H9 (cell line): Measurements from ENCODE around the gene MYNN. TPM values are rescaled to one million over a fixed set of nuclear protein-coding genes. Genes with fewer than 3 reads are reported as not detected.

Source experiments
- DNase-seq: peaks from one replicate; pipeline ENCODE4 v3.0.0-alpha.2; 2017
- H2AFZ ChIP-seq: one replicate; pipeline ENCODE4 v1.6.1; 2013; ENCODE audit warnings: mild to moderate bottlenecking, low read length, control low read depth, moderate library complexity
- H2AK5ac ChIP-seq: 2 replicates; pipeline ENCODE4 v1.6.1; 2013; ENCODE audit warnings: low read length, control low read depth, mixed read lengths; ENCODE audit not compliant: insufficient read length
- H2BK120ac ChIP-seq: one replicate; pipeline ENCODE4 v1.6.1; 2013; ENCODE audit warnings: low read depth, mild to moderate bottlenecking, low read length, control low read depth, inconsistent platforms; ENCODE audit not compliant: poor library complexity, severe bottlenecking
- H2BK12ac ChIP-seq: 2 replicates; pipeline ENCODE4 v1.6.1; 2013; ENCODE audit warnings: low read length, control low read depth, mixed read lengths, low read depth; ENCODE audit not compliant: insufficient read length
- H2BK15ac ChIP-seq: 2 replicates; pipeline ENCODE4 v1.6.1; 2013; ENCODE audit warnings: low read depth, low read length, control low read depth
- H2BK20ac ChIP-seq: one replicate; pipeline ENCODE4 v1.6.1; 2013; ENCODE audit warnings: low read depth, mild to moderate bottlenecking, low read length, control low read depth, inconsistent platforms; ENCODE audit not compliant: poor library complexity, severe bottlenecking
- H2BK5ac ChIP-seq: 2 replicates; pipeline ENCODE4 v1.6.1; 2013; ENCODE audit warnings: low read length, control low read depth, mixed read lengths; ENCODE audit not compliant: insufficient read length
- H3K14ac ChIP-seq: 2 replicates; pipeline ENCODE4 v1.6.1; 2013; ENCODE audit warnings: low read length, control low read depth; ENCODE audit not compliant: insufficient read depth
- H3K18ac ChIP-seq: 2 replicates; pipeline ENCODE4 v1.6.1; 2013; ENCODE audit warnings: low read depth, mild to moderate bottlenecking, mixed read lengths, low read length, control low read depth; ENCODE audit not compliant: insufficient read length
- H3K23ac ChIP-seq: 2 replicates; pipeline ENCODE4 v1.6.1; 2013; ENCODE audit warnings: low read length, control low read depth, mixed read lengths, low read depth; ENCODE audit not compliant: insufficient read length
- H3K23me2 ChIP-seq: 2 replicates; pipeline ENCODE4 v1.6.1; 2013; ENCODE audit warnings: low read depth, mild to moderate bottlenecking, mixed read lengths, low read length, control low read depth; ENCODE audit not compliant: insufficient read length, poor library complexity, severe bottlenecking
- H3K27ac ChIP-seq: 2 replicates; pipeline ENCODE4 v1.5.1; 2013; ENCODE audit warnings: low read length, control low read depth, mixed read lengths, low read depth; ENCODE audit not compliant: insufficient read length
- H3K27me3 ChIP-seq: 2 replicates; pipeline ENCODE4 v1.6.1; 2013; ENCODE audit warnings: low read length, control low read depth, inconsistent platforms; ENCODE audit not compliant: insufficient read depth
- H3K4ac ChIP-seq: 2 replicates; pipeline ENCODE4 v1.6.1; 2013; ENCODE audit warnings: low read depth, mild to moderate bottlenecking, control low read depth, inconsistent platforms, low read length, moderate library complexity
- H3K4me1 ChIP-seq: 2 replicates; pipeline ENCODE4 v1.6.1; 2013; ENCODE audit warnings: low read length, control low read depth, inconsistent platforms; ENCODE audit not compliant: insufficient read depth
- H3K4me2 ChIP-seq: 2 replicates; pipeline ENCODE4 v1.6.1; 2013; ENCODE audit warnings: low read length, control low read depth, mixed read lengths; ENCODE audit not compliant: insufficient read length, insufficient read depth
- H3K56ac ChIP-seq: 2 replicates; pipeline ENCODE4 v1.6.1; 2013; ENCODE audit warnings: low read depth, mild to moderate bottlenecking, mixed read lengths, low read length, control low read depth; ENCODE audit not compliant: insufficient read length
- H3K79me1 ChIP-seq: 2 replicates; pipeline ENCODE4 v1.6.1; 2013; ENCODE audit warnings: low read depth, mild to moderate bottlenecking, moderate library complexity, low read length, control low read depth, inconsistent platforms; ENCODE audit not compliant: insufficient read depth, poor library complexity, severe bottlenecking
- H3K79me2 ChIP-seq: 2 replicates; pipeline ENCODE4 v1.6.1; 2013; ENCODE audit warnings: low read length, control low read depth, inconsistent platforms; ENCODE audit not compliant: insufficient read depth
- H3K9ac ChIP-seq: 2 replicates; pipeline ENCODE4 v1.6.1; 2013; ENCODE audit warnings: low read length, control low read depth, mixed read lengths; ENCODE audit not compliant: insufficient read length; ENCODE audit errors: extremely low read depth
- H3K9me3 ChIP-seq: one replicate; pipeline ENCODE4 v1.6.1; 2013; ENCODE audit warnings: low read depth, low read length, inconsistent platforms; ENCODE audit not compliant: control insufficient read depth
- H3T11ph ChIP-seq: one replicate; pipeline ENCODE4 v1.6.1; 2013; ENCODE audit warnings: mild to moderate bottlenecking, low read length, control low read depth, inconsistent platforms
- H4K20me1 ChIP-seq: one replicate; pipeline ENCODE4 v1.6.1; 2013; ENCODE audit not compliant: control insufficient read depth, insufficient read length, insufficient read depth
- H4K5ac ChIP-seq: 2 replicates; pipeline ENCODE4 v1.6.1; 2013; ENCODE audit warnings: low read depth, mild to moderate bottlenecking, mixed read lengths, low read length, control low read depth; ENCODE audit not compliant: insufficient read length
- H4K8ac ChIP-seq: replicated peaks from 2 replicates; pipeline ENCODE4 v1.6.1; 2013; ENCODE audit warnings: low read length, control low read depth, mixed read lengths, low read depth; ENCODE audit not compliant: insufficient read length
- H4K91ac ChIP-seq: 2 replicates; pipeline ENCODE4 v1.6.1; 2013; ENCODE audit warnings: low read depth, mild to moderate bottlenecking, moderate library complexity, mixed read lengths, low read length, control low read depth; ENCODE audit not compliant: insufficient read length
- H3K27ac Mint-ChIP-seq, 3 experiments: 2 replicates in 2 of 3; 3 replicates in 1 of 3; pipeline ENCODE4 v1.8.0; 2020 to 2021; ENCODE audit warnings: mixed read lengths in 3 of 3, mild to moderate bottlenecking in 1 of 3, moderate library complexity in 1 of 3
- H3K27me3 Mint-ChIP-seq: 2 replicates; pipeline ENCODE4 v1.8.0; 2021; ENCODE audit warnings: low read depth, mild to moderate bottlenecking, moderate library complexity, mixed read lengths
- H3K36me3 Mint-ChIP-seq, 3 experiments: 2 replicates in 2 of 3; 3 replicates in 1 of 3; pipeline ENCODE4 v1.8.0; 2020 to 2021; ENCODE audit warnings: low read depth in 3 of 3, mixed read lengths in 3 of 3; ENCODE audit not compliant: insufficient read depth in 1 of 3
- H3K4me1 Mint-ChIP-seq, 2 experiments: 2 replicates each; pipeline ENCODE4 v1.8.0; 2020; ENCODE audit warnings: mixed read lengths in 2 of 2
- H3K4me3 Mint-ChIP-seq, 2 experiments: 2 replicates in 1 of 2; 3 replicates in 1 of 2; pipeline ENCODE4 v1.8.0; 2020 to 2021; ENCODE audit warnings: mild to moderate bottlenecking in 2 of 2, mixed read lengths in 2 of 2, moderate library complexity in 1 of 2
- H3K9me3 Mint-ChIP-seq, 2 experiments: 2 replicates in 1 of 2; 3 replicates in 1 of 2; pipeline ENCODE4 v1.8.0; 2020; ENCODE audit warnings: mild to moderate bottlenecking in 2 of 2, mixed read lengths in 2 of 2, moderate library complexity in 1 of 2
- WGBS: extraction: QIAGEN DNeasy Blood & Tissue Kit; methylation state at CpG from one replicate; pipeline ENCODE4 v1.1.7; 2013; ENCODE audit warnings: missing lambda C conversion rate, low lambda C conversion rate, mixed read lengths; ENCODE audit not compliant: insufficient read length; ENCODE audit errors: extremely low coverage; 5-methylcytosine and 5-hydroxymethylcytosine counted together
- total RNA-seq: library from RNA; stranded (reverse); gene quantifications from 2 replicates; pipeline ENCODE4 v1.2.1, GENCODE V29; 2021
- TF ChIP-seq, protein P1 (sequence below): fragments of 200-600 bp; sonication (generic); conservative IDR thresholded peaks from 3 replicates; pipeline ENCODE4 v1.8.0; 2021; ENCODE audit warnings: antibody characterized with exemption, mild to moderate bottlenecking

Gene MYNN
- total RNA-seq, 1 experiment from 2014 or later, result 15.9 TPM

DNA sequence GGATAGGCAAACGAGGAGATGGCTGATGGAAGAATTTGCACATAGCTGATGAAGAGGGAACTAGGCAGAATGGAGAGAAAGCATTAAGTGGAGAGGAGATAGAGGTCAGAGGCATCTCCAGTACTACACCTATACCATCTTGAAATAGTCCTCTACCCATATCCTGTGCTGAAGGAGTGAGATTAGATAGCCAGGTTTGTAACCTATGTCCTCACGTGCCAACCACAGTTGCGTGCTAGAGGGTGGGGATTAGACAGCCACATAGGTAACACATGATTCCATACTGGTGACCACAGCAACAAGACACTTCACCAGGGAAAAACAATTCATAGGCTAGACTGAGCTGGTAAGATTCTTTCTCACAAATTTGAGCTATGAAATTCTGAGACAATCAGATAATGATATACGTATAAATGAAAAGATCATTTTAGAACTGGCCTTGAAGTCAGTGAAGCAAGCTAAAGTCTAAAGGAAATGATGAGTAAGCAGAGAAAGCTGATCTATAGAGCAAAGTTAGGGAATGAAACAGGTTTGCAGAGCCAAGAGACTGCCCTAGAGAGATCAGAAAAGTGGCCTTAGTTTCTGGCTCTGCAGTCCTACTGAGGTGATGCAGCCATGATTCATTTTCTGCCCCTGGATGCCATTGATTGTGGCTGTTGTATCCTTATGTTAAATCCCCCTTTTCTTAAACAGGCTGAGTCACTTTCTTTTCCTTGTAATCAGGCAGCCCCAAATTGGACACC, 17.7 kb downstream of the MYNN start:
- Histone ChIP-seq H3K23me2 (no peaks in the 10 kb centered on the region), H3K9ac (no peak overlapping the region), H2AFZ (no peak overlapping the region), H3K27ac (no peak overlapping the region), H3K4ac (no peak overlapping the region), H2BK20ac (no peak overlapping the region), H3K14ac (no peak overlapping the region), H3K79me1 (no peaks in the 10 kb centered on the region), H2BK120ac (no peak overlapping the region), H3K23ac (no peak overlapping the region), H2BK5ac (no peak overlapping the region), H2BK12ac (no peak overlapping the region), H3K4me2 (no peak overlapping the region), H3K27me3 (no peaks in the 10 kb centered on the region), H3K18ac (no peak overlapping the region), H3T11ph (no peak overlapping the region), H3K9me3 (no peaks in the 10 kb centered on the region), H2BK15ac (no peak overlapping the region), H3K79me2 (no peaks in the 10 kb centered on the region), H4K5ac (no peak overlapping the region), H4K20me1 (no peaks in the 10 kb centered on the region), H4K91ac (no peak overlapping the region), H4K8ac (no peak overlapping the region), H2AK5ac (no peak overlapping the region), H3K56ac (no peak overlapping the region), H3K4me1 (no peaks in the 10 kb centered on the region)
- Mint-ChIP-seq H3K9me3 (no peaks in the 10 kb centered on the region), H3K4me3 (no peak overlapping the region), H3K27ac (peak overlapping the region in 2 of 3 experiments; percentile 9 to 13; a peak in 1 of 7 replicates), H3K4me1 (peaks cover 0 to 8% of the 10 kb centered on the region in 2 experiments; a peak in 2 of 4 replicates), H3K27me3 (no peaks in the 10 kb centered on the region), H3K36me3 (peaks cover 11 to 27% (median 23%) of the 10 kb centered on the region in 3 experiments; a peak in 6 of 7 replicates)
- TF ChIP-seq, protein P1, sequence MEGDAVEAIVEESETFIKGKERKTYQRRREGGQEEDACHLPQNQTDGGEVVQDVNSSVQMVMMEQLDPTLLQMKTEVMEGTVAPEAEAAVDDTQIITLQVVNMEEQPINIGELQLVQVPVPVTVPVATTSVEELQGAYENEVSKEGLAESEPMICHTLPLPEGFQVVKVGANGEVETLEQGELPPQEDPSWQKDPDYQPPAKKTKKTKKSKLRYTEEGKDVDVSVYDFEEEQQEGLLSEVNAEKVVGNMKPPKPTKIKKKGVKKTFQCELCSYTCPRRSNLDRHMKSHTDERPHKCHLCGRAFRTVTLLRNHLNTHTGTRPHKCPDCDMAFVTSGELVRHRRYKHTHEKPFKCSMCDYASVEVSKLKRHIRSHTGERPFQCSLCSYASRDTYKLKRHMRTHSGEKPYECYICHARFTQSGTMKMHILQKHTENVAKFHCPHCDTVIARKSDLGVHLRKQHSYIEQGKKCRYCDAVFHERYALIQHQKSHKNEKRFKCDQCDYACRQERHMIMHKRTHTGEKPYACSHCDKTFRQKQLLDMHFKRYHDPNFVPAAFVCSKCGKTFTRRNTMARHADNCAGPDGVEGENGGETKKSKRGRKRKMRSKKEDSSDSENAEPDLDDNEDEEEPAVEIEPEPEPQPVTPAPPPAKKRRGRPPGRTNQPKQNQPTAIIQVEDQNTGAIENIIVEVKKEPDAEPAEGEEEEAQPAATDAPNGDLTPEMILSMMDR, result no peak
- no peak for DNase-seq
- WGBS, result no CpG with 5 or more reads among the region's 4 CpGs
